ENCODE results near the gene EXOC3. TPM values are rescaled to one million over a fixed set of nuclear protein-coding genes. Genes with fewer than 3 reads are reported as not detected.

Gene EXOC3
- total RNA-seq, 1 donor from 2014 or later = 55.4 TPM

GRCh38 chr5:514673-515072 is 71.7 kb downstream of the EXOC3 start:
- peaks cover 6% of the 10 kb centered on the region for H3K36me3 Mint-ChIP-seq (ENCODE audit: unreplicated experiment)
- no peak overlapping the region for H3K4me3 Mint-ChIP-seq (ENCODE audit: unreplicated experiment)
- H3K27me3 Mint-ChIP-seq (ENCODE audit: unreplicated experiment) = peaks cover 9% of the 10 kb centered on the region
- TF ChIP-seq, protein P1, sequence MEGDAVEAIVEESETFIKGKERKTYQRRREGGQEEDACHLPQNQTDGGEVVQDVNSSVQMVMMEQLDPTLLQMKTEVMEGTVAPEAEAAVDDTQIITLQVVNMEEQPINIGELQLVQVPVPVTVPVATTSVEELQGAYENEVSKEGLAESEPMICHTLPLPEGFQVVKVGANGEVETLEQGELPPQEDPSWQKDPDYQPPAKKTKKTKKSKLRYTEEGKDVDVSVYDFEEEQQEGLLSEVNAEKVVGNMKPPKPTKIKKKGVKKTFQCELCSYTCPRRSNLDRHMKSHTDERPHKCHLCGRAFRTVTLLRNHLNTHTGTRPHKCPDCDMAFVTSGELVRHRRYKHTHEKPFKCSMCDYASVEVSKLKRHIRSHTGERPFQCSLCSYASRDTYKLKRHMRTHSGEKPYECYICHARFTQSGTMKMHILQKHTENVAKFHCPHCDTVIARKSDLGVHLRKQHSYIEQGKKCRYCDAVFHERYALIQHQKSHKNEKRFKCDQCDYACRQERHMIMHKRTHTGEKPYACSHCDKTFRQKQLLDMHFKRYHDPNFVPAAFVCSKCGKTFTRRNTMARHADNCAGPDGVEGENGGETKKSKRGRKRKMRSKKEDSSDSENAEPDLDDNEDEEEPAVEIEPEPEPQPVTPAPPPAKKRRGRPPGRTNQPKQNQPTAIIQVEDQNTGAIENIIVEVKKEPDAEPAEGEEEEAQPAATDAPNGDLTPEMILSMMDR (IDR thresholded peaks at IDR 0.05; ENCODE audit: partially characterized antibody, unreplicated experiment) = no peak
- no peak overlapping the region for H3K27ac Mint-ChIP-seq (ENCODE audit: unreplicated experiment)
- H3K4me1 Mint-ChIP-seq (ENCODE audit: low read depth, unreplicated experiment) = no peaks in the 10 kb centered on the region
- no peak for DNase-seq
- peaks cover 4% of the 10 kb centered on the region for H3K9me3 Mint-ChIP-seq (ENCODE audit: unreplicated experiment)

DNA sequence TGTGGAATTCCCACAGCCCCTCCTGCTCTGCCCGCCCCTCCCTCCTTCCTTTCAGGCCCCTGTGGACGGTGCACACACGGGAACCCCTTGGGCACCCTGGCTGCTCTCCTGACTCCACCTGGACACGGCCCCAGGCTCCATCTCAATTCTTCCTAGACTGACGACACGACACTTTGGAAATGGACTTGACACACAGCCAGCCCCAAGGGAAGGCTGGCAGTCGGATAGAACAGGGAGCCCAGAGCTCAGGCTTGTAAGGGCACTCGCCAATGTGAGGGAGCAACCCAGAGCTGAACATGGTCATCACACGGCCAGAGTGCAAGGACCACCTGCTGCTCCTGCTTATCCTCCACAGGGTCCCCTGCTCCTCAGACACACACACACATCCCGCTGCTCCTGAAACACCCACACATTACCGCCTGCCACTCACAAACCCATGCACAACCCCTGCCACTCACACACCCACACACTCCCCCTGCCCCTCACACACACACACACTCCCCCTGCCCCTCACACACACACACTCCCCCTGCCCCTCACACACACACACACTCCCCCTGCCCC is 72.4 kb downstream of the EXOC3 start:
- H3K4me3 Mint-ChIP-seq (ENCODE audit: unreplicated experiment) = no peak overlapping the region
- H3K36me3 Mint-ChIP-seq (ENCODE audit: unreplicated experiment) = peaks cover 6% of the 10 kb centered on the region
- peaks cover 4% of the 10 kb centered on the region for H3K9me3 Mint-ChIP-seq (ENCODE audit: unreplicated experiment)
- TF ChIP-seq, protein P1 (IDR thresholded peaks at IDR 0.05; ENCODE audit: partially characterized antibody, unreplicated experiment) = no peak
- no peaks in the 10 kb centered on the region for H3K4me1 Mint-ChIP-seq (ENCODE audit: low read depth, unreplicated experiment)
- DNase-seq = no peak
- peaks cover 9% of the 10 kb centered on the region for H3K27me3 Mint-ChIP-seq (ENCODE audit: unreplicated experiment)
- no peak overlapping the region for H3K27ac Mint-ChIP-seq (ENCODE audit: unreplicated experiment)

DNA sequence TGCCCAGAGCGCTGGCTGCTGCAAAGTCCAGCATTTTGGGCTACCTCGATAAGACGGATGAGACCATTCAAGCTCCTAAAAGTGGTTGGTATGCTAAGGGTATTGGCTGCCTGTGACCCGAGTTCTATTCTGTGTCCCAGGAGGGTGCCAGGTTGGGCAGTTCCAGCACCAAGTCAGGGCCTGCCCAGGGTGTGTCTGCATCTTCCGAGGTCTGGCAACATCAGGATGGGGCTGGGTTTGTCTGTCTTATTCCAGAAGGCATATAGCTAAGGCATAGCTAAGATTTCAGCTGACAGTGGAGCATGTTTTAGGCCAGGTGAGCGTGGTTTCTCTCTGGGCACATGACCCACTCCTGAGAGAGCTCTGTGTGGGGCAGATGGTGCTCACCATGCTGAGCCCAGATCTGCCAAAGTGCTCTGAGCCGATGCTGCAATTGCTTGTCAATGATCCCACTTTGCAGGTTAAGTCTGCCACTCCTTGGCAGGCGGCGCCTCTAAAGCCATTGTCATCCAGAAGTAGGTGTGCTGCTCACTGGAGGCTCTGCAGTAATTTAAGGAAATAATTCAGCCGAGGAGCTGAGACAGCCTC is 73.5 kb downstream of the EXOC3 start:
- H3K4me1 Mint-ChIP-seq (ENCODE audit: low read depth, unreplicated experiment) = no peaks in the 10 kb centered on the region
- no peak overlapping the region for H3K4me3 Mint-ChIP-seq (ENCODE audit: unreplicated experiment)
- peaks cover 6% of the 10 kb centered on the region for H3K36me3 Mint-ChIP-seq (ENCODE audit: unreplicated experiment)
- no peak overlapping the region for H3K27ac Mint-ChIP-seq (ENCODE audit: unreplicated experiment)
- DNase-seq = no peak
- H3K9me3 Mint-ChIP-seq (ENCODE audit: unreplicated experiment) = peaks cover 3% of the 10 kb centered on the region
- TF ChIP-seq, protein P1 (IDR thresholded peaks at IDR 0.05; ENCODE audit: partially characterized antibody, unreplicated experiment) = no peak
- H3K27me3 Mint-ChIP-seq (ENCODE audit: unreplicated experiment) = peaks cover 11% of the 10 kb centered on the region

Other genes with a start within 250 kb of the EXOC3 start
- 11.9 TPM for gene CCDC127, start 225.0 kb upstream of the EXOC3 start, total RNA-seq (ENCODE audit: unreplicated experiment)
- gene SDHA, start 224.9 kb upstream of the EXOC3 start, total RNA-seq (ENCODE audit: unreplicated experiment) = 81.3 TPM
- 56.9 TPM for gene PDCD6, start 171.5 kb upstream of the EXOC3 start, total RNA-seq (ENCODE audit: unreplicated experiment)
- 2.0 TPM for gene AHRR, start 121.5 kb upstream of the EXOC3 start, total RNA-seq (ENCODE audit: unreplicated experiment)
- 1.1 TPM for gene SLC9A3, start 81.3 kb downstream of the EXOC3 start, total RNA-seq (ENCODE audit: unreplicated experiment)
- gene CEP72, start 169.2 kb downstream of the EXOC3 start, total RNA-seq (ENCODE audit: unreplicated experiment) = 43.9 TPM